CD8-positive, alpha-beta T cell (primary cell): ENCODE data around the gene ZCCHC24. TPM values are rescaled to one million over a fixed set of nuclear protein-coding genes. Genes with fewer than 3 reads are reported as not detected.

Source experiments
- total RNA-seq, 46 experiments: library from RNA in 2 of 46; stranded (reverse) in 2 of 46; gene quantifications; one replicate each; pipeline ENCODE4 v1.2.3 and lab custom pipeline; 2021 to 2026

ZCCHC24 gene
- total RNA-seq, 2 experiments from 2014 or later: 1.1 to 1.9 TPM

Other genes with a start within 250 kb of the ZCCHC24 start
- 10 to 100 TPM; 33.7 to 36.4 TPM for gene PPIF, start 98.2 kb downstream of the ZCCHC24 start, total RNA-seq
- under 1 TPM; 0.71 to 0.81 TPM for gene EIF5AL1, start 66.9 kb upstream of the ZCCHC24 start, total RNA-seq
- gene SFTPA2, start 114.8 kb upstream of the ZCCHC24 start, total RNA-seq: not detected
- not detected for gene SFTPA1, start 165.3 kb upstream of the ZCCHC24 start, total RNA-seq